OCI-LY1 (cell line): Measurements from ENCODE around the gene GAS1.

Experiments used
- H2AFZ ChIP-seq: fragments of 200-600 bp; sonication (generic), shearing (Covaris generic); 2 replicates; pipeline ENCODE4 v1.6.0; 2014; ENCODE audit warnings: antibody characterized with exemption, mild to moderate bottlenecking, low read length
- H3F3A ChIP-seq: fragments of 200-600 bp; sonication (generic), shearing (Covaris generic); 2 replicates; pipeline ENCODE4 v1.6.0; 2014; ENCODE audit warnings: mild to moderate bottlenecking, antibody characterized with exemption, low read length, moderate library complexity; ENCODE audit not compliant: insufficient read depth
- H3K27ac ChIP-seq: fragments of 200-600 bp; sonication (generic); 2 replicates; pipeline ENCODE4 v1.5.1; 2014; ENCODE audit warnings: low read length, mixed run types, mild to moderate bottlenecking, low read depth; ENCODE audit not compliant: poor library complexity, severe bottlenecking
- H3K27me3 ChIP-seq: fragments of 200-600 bp; sonication (generic); 2 replicates; pipeline ENCODE4 v1.6.0; 2014; ENCODE audit warnings: antibody characterized with exemption, mild to moderate bottlenecking, low read length, moderate library complexity; ENCODE audit not compliant: insufficient read depth
- H3K36me3 ChIP-seq: fragments of 200-600 bp; sonication (generic); 2 replicates; pipeline ENCODE4 v1.6.1; 2014; ENCODE audit warnings: mild to moderate bottlenecking, antibody characterized with exemption, low read length, moderate library complexity, mixed read lengths; ENCODE audit not compliant: insufficient read depth
- H3K4me1 ChIP-seq: fragments of 200-600 bp; sonication (generic); 2 replicates; pipeline ENCODE4 v1.5.1; 2014; ENCODE audit warnings: mild to moderate bottlenecking, low read length, moderate library complexity; ENCODE audit not compliant: insufficient read depth, severe bottlenecking
- H3K4me2 ChIP-seq: fragments of 200-600 bp; sonication (generic), shearing (Covaris generic); 2 replicates; pipeline ENCODE4 v1.6.1; 2014; ENCODE audit warnings: low read length
- H3K4me3 ChIP-seq: fragments of 200-600 bp; sonication (generic); 2 replicates; pipeline ENCODE4 v1.5.1; 2014; ENCODE audit warnings: low read length, low read depth, mild to moderate bottlenecking, mixed read lengths; ENCODE audit not compliant: poor library complexity, severe bottlenecking
- H3K79me2 ChIP-seq: fragments of 200-600 bp; shearing (Covaris generic); 2 replicates; pipeline ENCODE4 v1.6.1; 2016; ENCODE audit warnings: mixed run types, low read length, mixed read lengths; ENCODE audit not compliant: insufficient read depth
- H3K9ac ChIP-seq: fragments of 200-600 bp; sonication (generic), shearing (Covaris generic); 2 replicates; pipeline ENCODE4 v1.6.1; 2014; ENCODE audit warnings: mild to moderate bottlenecking, low read length, mixed read lengths
- H3K9me2 ChIP-seq: fragments of 200-600 bp; sonication (generic), shearing (Covaris generic); 2 replicates; pipeline ENCODE4 v1.6.1; 2014; ENCODE audit warnings: low read depth, mild to moderate bottlenecking, low read length, mixed read lengths
- H3K9me3 ChIP-seq: fragments of 200-600 bp; shearing (Covaris generic); 2 replicates; pipeline ENCODE4 v1.6.1; 2014; ENCODE audit warnings: low read length, mixed read lengths
- H4K20me1 ChIP-seq: fragments of 200-600 bp; sonication (generic), shearing (Covaris generic); 2 replicates; pipeline ENCODE4 v1.6.0; 2016; ENCODE audit warnings: mild to moderate bottlenecking, low read length; ENCODE audit not compliant: insufficient read depth
- EZH2 ChIP-seq: fragments of 200-600 bp; sonication (generic), shearing (Covaris generic); IDR thresholded peaks from 2 replicates; pipeline ENCODE4 v1.8.0; 2017; ENCODE audit warnings: borderline replicate concordance, mixed run types, mild to moderate bottlenecking, antibody characterized with exemption, low read length, moderate library complexity, mixed read lengths
- TF ChIP-seq, protein P1 (sequence below): fragments of 200-600 bp; sonication (generic), shearing (Covaris generic); IDR thresholded peaks from 2 replicates; pipeline ENCODE4 v1.5.1; 2017; ENCODE audit warnings: mild to moderate bottlenecking, antibody characterized with exemption, low read length, moderate library complexity, mixed read lengths

Gene GAS1

DNA sequence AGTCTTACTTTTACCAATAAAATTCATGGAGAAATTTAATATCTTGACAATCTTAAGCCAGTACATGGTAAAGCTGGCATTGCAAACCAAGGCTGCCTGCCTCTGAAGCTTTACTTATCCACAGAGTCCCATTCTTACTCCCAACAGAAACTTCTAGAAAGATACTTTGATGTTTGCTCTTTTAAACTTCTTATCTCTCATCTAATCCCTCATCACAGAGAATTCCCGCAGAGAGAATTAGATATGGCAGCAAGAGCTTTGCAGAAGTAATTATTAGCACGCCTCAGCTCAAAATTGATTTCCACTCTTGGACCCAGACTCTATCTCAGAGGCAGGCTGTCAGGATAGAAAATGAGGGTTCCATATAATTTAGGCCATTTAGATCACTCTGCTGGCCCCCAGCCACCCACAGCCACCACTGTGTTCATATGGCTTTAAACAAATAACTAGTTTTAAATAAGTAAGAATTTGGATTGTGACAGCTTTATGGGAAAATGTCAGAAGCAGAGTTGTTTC is 37.9 kb upstream of the GAS1 start:
- TF ChIP-seq EZH2, result no peak
- TF ChIP-seq, protein P1, sequence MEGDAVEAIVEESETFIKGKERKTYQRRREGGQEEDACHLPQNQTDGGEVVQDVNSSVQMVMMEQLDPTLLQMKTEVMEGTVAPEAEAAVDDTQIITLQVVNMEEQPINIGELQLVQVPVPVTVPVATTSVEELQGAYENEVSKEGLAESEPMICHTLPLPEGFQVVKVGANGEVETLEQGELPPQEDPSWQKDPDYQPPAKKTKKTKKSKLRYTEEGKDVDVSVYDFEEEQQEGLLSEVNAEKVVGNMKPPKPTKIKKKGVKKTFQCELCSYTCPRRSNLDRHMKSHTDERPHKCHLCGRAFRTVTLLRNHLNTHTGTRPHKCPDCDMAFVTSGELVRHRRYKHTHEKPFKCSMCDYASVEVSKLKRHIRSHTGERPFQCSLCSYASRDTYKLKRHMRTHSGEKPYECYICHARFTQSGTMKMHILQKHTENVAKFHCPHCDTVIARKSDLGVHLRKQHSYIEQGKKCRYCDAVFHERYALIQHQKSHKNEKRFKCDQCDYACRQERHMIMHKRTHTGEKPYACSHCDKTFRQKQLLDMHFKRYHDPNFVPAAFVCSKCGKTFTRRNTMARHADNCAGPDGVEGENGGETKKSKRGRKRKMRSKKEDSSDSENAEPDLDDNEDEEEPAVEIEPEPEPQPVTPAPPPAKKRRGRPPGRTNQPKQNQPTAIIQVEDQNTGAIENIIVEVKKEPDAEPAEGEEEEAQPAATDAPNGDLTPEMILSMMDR, result no peak
- Histone ChIP-seq H3K9me3 (no peaks in the 10 kb centered on the region), H3K9me2 (no peaks in the 10 kb centered on the region), H3K27ac (no peak overlapping the region), H3K27me3 (no peaks in the 10 kb centered on the region), H3K4me1 (no peaks in the 10 kb centered on the region), H2AFZ (no peak overlapping the region), H3K9ac (no peak overlapping the region), H3K79me2 (no peaks in the 10 kb centered on the region), H4K20me1 (no peaks in the 10 kb centered on the region), H3K4me3 (no peak overlapping the region), H3K36me3 (no peaks in the 10 kb centered on the region), H3F3A (no peaks in the 10 kb centered on the region), H3K4me2 (no peak overlapping the region)

DNA sequence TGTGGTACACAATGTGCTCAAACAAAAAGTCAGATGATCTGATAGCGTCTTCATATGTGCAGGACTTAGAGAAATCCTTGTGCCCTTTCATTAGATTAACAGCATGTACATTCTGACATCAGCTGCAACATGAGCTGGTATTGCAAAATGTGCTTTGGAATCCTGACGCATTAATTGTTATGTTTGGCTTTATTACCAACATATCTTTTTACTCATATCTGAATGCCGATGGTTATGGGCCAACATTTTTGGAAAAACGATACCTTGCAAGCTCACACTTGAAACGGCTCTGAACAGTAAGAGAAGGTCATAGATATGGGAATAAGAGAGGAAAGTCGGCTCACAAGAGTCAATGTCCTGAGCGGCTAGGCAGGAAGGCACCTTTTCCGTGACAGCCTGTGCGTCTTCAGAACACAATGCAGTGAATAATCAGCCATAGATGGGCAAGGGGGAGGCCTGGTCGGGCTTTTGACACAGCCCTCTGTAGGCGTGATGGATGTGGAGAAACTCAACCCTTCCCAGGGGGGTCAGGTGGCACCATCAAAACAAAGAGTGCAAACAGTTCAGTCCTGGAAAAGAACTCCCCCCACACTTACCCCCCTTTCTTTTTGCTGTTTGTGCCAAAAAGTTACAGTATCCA is 36.4 kb upstream of the GAS1 start:
- Histone ChIP-seq H3K9me2 (no peaks in the 10 kb centered on the region), H3K9me3 (no peaks in the 10 kb centered on the region), H3K9ac (no peak overlapping the region), H2AFZ (no peak overlapping the region), H3F3A (no peaks in the 10 kb centered on the region), H3K4me3 (no peak overlapping the region), H3K79me2 (no peaks in the 10 kb centered on the region), H3K4me1 (no peaks in the 10 kb centered on the region), H3K4me2 (no peak overlapping the region), H4K20me1 (no peaks in the 10 kb centered on the region), H3K36me3 (no peaks in the 10 kb centered on the region), H3K27ac (no peak overlapping the region), H3K27me3 (no peaks in the 10 kb centered on the region)
- TF ChIP-seq EZH2, result no peak

DNA sequence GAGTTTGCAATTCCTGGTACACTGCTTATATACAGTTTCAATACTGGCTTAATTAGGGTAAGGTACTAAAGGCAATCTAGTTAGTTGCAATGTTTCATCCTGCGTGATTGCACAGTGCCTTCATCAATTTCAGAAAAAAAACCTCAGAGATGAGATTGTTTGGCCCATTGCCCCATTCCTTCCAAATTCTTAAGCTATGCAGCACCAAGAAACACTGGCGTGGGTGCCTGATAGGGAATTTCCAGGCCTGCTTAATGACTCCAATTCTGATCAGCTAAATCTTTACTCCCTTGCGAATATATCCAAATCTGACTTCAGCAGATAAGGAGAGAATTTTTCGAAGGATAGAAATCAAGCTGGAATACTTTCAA is 35.9 kb upstream of the GAS1 start:
- no peaks in the 10 kb centered on the region for H3F3A ChIP-seq
- H3K9ac ChIP-seq, result no peak overlapping the region
- no peaks in the 10 kb centered on the region for H3K79me2 ChIP-seq
- no peaks in the 10 kb centered on the region for H4K20me1 ChIP-seq
- no peak overlapping the region for H3K4me2 ChIP-seq
- TF ChIP-seq EZH2, result no peak
- TF ChIP-seq, protein P1, result no peak
- H3K9me3 ChIP-seq, result no peaks in the 10 kb centered on the region
- no peaks in the 10 kb centered on the region for H3K36me3 ChIP-seq
- no peaks in the 10 kb centered on the region for H3K4me1 ChIP-seq
- no peaks in the 10 kb centered on the region for H3K27me3 ChIP-seq
- H3K4me3 ChIP-seq, result no peak overlapping the region
- H3K27ac ChIP-seq, result no peak overlapping the region
- H2AFZ ChIP-seq, result no peak overlapping the region
- no peaks in the 10 kb centered on the region for H3K9me2 ChIP-seq

DNA sequence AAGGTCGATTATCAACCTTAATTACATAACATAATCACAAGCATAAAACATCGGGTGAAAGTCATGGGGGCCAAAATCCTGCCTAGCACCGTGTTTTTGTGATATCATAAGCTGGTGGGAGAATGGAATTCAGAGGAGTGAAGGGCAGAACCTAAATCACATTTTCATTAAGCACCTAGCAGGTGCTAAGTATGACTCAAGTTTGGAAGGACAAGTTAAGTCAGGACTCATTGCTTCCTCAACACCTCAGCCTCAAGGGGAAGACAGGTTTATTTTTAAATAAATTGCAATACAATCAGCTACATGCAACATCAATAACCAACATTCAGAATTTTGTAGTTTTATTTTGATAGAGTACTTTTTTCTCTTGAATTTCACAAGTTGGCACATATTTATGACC is 33.5 kb upstream of the GAS1 start:
- H3K9me2 ChIP-seq, result no peaks in the 10 kb centered on the region
- no peaks in the 10 kb centered on the region for H3K27me3 ChIP-seq
- no peak overlapping the region for H3K4me3 ChIP-seq
- no peak overlapping the region for H3K27ac ChIP-seq
- H3K36me3 ChIP-seq, result no peaks in the 10 kb centered on the region
- no peaks in the 10 kb centered on the region for H3K4me1 ChIP-seq
- H3K4me2 ChIP-seq, result no peak overlapping the region
- no peaks in the 10 kb centered on the region for H3K79me2 ChIP-seq
- H3F3A ChIP-seq, result no peaks in the 10 kb centered on the region
- H4K20me1 ChIP-seq, result no peaks in the 10 kb centered on the region
- no peak overlapping the region for H3K9ac ChIP-seq
- TF ChIP-seq, protein P1, result no peak
- TF ChIP-seq EZH2, result no peak
- no peaks in the 10 kb centered on the region for H3K9me3 ChIP-seq
- no peak overlapping the region for H2AFZ ChIP-seq
